HG02973 (cell line): ENCODE measurements around the gene CAMTA1.

Experiments used
- ATAC-seq: cut with Tn5 transposase; IDR thresholded peaks from one replicate; pipeline ENCODE4 v1.9.1; 2021; ENCODE audit warnings: moderate library complexity; ENCODE audit not compliant: unreplicated experiment

CAMTA1 gene

DNA sequence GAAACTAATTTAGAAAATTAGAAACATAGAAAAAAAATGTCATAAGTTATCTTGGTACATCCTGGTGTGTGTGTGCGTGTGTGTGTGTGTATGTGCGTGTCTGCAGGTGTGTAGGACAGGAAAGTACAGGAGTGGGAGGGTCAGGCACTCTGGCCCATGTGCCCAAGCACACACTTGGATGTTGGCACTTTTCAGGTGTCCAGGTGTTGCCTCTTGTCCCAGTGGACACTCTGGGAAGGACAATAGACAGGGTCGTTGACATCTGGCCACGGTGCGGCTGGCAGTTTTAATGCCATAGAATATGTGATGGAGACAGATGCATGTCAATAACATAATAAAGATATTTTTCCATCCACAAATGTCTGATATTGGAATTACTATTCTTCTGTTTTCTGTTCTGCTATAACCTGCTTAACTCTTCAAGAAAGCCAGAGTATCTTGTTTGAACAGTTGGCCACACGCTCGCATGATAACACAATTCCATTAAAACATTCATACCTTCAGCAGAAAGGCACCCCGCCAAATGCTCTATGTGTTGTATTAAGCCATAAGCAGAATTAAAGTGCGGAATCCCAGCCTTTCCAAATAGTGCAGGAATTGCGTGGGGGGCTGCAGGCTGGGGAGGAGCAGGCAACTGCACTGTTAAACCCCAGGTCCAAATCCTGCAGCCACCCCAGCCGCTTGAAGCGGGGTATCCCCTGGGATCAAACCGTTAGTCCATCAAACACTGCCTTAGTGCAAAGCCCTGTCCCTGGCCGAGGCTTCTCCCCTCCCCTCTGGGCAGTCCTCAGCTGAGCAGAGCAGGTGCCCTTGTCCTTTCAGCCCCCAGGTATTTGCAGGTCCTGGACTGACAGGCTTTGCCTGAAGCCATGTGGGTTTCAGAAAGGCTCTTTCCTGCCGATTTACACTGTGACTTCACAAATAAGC, 390.0 kb downstream of the CAMTA1 start:
- ATAC-seq, result no peak

DNA sequence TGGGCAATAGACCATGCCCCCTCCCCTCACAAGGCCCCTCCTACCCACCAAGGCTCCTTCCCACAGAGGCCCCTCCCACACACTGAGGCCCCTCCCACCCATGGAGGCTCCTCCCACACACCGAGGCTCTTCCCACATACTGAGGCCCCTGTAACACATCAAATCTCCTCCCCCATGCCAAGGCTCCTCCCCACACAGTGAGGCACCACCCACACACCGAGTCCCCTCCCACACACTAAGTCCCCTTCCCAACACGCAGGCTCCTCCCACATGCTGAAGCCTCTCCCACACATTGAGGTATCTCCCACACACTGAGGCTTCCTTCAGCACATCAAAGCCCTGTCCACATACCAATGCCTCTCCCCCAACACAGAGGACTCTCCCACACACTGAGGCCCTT, 391.8 kb downstream of the CAMTA1 start:
- ATAC-seq, result no peak

DNA sequence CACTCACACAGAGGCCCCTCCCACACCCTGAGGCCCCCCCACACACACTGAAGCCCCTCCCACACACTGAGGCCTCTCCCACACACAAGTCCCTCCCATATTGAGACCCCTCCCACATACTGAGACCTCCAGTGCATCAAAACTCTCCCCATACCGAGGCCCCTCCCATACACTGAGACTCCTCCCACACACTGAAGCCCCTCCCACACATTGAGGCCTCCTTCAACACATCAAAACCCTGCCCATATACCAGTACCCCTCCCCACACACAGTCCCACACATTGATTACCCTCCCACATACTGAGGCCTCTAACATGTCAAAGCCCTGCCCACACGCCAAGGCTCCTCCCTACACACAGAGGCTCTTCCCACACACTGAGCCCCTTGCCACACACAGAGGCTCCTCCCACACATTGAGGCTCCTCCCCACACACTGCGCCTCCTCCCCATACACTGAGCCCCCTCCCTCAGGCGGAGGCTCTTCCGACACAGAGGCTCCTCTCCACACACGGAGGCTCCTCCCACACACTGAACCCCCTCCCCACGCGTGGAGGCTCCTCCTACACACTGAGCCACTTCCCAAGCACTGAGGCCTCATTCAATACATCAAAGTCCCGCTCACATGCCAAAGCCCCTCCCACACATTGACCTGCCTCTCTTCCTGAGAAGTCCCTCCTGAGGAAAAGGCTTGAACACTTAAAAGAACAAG, 392.3 kb downstream of the CAMTA1 start:
- no peak for ATAC-seq

DNA sequence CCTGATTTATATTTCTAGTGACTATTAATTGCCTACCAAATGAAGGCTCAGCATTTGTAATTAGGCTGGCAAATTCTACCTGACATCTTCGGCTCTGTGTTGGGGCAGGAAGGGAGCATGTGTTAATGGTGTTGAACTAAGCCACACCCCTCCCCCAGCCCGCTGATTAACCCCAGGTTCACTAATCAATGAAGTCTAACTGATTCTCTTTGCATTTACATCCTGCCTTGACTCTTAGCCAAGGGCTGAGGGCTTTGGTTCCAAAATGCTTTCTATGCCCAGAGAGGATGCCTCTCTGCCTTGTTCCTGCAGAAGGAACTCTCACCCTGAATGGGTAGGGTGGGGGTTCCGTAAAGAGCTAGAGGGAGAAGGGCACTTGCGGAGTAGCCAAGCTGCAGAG, 393.1 kb downstream of the CAMTA1 start:
- ATAC-seq, result no peak

DNA sequence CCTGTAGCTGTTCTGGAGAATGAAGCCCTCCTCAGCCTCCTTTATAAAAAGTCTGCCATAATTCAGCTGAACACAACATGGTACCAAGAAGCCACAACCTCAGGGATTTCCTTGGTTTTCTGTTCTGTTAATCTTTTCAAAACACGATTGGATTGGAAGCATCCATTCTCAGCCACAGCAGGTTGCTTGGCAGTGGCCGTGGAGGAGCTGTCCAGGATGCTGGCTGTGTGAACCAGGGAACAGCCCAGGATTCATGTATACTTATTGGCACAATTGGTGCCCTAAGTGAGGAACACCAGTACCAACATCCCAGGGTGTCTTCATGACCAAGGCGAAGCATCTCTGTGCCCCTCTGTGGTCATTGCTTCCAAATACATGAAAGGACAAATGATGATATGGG, 393.5 kb downstream of the CAMTA1 start:
- no peak for ATAC-seq

DNA sequence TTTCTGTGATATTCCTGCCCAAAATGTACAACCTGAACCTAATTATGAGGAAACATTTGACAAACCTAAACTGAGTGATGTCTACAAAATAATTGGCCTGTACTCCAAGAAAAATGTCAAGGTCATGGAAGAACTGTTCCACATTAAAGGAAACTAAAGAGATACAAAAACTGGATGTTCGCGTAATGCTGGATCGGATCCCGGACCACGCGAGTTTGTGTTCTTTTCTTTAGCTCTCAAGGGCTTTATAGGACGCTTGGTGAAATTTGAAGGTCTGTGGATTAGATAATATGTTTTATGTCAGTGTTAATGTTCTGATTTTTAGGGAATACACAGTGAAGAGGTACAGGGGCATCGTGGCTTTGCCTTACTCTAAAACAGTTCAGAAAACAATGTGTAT, 400.5 kb downstream of the CAMTA1 start:
- no peak for ATAC-seq

DNA sequence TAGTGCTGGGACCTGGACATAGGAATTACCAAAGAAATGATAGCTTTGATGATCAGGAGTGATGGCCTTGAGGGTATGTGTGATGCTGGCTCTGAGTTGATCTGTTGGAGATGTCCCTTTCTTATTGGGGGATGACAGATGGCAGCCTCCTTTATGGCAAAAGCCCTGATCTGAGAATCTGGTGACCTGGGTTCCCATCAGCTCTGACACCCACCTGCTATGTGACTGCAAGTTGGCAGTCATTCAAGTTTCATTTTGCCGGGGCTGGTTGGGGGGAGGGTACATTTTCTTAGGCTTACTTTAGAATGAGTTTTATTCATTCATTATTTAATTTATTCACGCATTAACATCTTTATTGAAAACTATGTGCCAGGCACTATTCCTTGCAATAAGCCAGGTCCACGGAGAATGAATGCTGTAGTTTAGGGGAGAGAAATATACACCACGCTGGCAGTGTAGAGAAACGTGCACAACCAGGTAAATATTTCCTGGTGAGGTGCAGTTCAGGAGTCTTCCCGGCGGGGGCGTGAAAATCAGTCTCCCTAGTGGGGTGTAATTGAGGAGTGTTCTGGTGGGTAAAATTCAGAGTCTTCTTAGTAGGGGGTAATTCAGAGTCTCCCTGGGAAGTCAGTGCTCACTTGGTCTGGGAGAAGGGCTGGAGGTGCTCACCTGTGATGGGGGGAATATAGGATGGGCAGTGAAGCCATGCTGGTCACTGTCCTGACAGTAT, 401.3 kb downstream of the CAMTA1 start:
- ATAC-seq, result no peak

DNA sequence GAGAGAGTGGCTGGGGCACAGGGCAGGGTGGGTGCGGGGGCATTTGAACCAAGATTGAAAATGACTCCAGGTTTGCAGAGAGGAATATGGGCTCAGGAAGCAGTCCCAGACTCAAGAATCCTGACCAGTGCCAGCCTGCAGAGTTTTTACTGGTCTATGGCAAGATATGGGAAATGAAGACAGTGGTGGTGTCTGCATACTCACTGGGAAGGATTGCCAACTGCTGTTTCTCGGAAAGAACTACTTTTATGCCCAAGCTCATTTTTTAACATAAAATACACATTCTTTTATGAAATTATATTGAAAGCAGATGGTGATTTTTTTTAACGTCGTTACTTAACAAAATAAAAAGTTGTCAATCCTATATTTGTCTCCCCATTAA, 401.8 kb downstream of the CAMTA1 start:
- ATAC-seq, result no peak

DNA sequence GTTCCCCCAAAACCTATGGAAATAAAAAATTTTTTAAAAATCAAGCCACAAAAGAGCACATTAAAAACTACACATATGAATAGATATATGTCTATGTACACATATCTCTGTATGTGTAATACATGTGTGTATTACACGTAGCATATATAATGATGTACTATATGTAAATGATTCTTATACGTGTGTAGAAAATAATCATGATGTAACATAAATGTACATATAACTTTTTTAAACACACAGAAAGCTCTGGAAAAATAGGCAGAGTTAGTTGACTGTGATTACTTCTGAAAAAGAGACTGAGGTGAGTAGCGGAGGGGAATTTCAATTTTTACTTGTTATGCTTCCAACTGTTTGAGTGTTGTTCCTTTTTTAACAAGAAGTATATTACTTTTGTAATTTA, 405.0 kb downstream of the CAMTA1 start:
- ATAC-seq, result no peak

DNA sequence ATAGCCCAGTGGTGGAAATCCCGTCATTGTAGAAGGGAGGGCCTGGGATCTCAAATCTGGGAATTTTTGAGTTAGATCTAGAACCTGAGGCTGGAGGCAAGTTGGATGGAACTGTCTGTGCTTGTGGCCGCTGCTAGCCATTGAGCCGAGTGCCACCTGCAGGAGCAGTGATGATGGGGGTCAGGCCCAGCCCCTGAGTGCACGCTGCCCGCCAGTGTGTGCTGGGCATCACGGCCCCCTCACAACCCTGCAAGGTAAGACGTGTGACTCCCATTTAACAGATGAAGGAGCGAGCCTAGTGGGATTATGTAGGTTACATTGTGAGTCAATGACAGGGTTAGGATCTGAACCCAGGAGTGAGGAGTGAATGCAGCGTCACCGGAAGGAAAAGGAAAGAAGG, 407.2 kb downstream of the CAMTA1 start:
- no peak for ATAC-seq

DNA sequence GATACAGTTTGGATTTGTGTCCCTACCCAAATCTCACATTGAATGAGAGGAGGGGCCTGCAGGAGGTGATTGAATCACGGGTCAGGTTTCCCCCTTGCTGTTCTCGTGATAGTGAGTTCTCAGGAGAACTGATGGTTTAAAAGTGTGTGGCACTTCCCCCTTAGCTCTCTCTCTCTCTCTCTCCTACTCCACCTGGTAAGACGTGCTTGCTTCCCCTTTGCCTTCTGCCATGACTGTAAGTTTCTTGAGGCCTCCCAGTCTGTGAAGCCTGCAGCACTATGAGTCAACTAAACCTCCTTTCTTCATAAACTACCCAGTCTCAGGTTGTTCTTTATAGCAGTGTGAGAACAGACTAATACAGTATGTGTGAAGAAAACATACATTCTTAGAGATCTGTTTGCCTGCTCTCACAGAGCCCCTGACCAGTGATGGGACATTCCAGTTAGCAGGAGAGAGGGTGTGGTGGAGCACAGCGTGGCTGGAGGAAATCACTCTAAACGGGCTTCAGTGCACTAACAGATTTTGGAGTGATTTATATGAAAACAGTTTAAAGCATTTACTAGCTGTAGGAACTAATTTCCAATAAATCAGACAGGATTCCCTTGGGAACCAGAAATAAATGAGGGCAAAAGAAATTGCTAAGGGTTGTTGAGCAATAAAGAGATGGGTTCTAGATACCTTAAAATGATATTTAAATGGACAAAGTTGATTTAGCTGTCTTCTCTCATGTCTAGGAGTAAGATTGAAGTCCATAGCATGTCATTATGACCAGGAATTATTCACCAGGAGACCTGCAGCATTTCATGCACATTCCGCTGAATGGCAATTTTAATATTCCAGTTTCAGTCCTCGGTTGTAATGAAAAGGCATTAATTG, 411.0 kb downstream of the CAMTA1 start:
- no peak for ATAC-seq

DNA sequence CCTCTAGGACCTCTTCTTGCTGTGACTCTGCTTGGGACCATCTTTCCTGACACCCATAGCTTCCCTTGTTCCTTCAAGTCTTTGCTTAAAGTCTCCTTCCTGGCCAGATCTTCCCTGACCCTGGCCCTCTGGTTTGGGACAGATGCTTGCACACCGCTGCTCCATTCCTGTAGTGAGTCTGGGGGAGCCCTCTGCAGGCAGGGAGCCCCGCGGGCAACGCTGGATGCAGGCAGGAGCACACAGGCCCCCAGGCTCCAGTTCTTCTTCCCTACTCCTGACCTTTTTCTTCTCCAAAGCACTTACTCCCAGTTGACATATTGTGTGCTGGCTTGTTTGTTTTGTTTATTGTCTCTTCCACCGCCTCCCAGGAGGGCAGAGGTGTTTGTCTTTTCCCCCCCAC, 413.4 kb downstream of the CAMTA1 start:
- no peak for ATAC-seq

DNA sequence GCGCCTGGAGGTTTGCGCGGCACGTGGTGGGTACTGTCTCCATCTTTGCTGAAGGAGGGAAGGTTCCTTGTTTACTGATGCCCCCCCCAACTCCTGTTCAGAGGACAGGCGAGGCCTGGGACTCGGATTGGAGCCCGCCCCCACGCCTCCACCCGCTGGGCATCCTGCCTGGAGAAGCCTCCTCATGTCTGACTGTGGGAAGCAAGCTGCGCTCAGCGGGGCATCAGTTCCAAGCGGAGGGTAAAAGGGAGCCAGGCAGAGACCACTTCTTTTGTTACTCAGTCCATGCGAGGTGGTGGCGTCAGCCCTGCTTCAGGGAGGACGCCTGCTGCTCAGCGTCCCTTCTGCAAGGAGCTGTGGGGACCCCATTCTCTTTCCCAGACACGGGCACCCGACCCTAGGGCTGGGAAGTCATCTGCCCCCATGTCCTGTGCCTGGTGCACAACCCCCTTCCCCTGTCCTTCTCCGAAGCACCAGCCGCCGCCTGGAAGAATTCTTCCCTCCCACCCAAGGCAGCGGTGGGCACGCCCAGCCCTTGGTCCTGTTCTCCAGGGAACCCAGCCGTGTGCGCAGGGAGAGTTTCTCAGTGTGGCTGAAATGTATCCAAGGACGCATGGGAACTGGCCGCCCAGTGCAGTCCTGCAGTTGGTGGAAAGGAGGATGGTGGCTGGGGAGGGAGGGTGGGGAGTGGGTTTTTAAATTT, 414.0 kb downstream of the CAMTA1 start:
- ATAC-seq, result no peak

DNA sequence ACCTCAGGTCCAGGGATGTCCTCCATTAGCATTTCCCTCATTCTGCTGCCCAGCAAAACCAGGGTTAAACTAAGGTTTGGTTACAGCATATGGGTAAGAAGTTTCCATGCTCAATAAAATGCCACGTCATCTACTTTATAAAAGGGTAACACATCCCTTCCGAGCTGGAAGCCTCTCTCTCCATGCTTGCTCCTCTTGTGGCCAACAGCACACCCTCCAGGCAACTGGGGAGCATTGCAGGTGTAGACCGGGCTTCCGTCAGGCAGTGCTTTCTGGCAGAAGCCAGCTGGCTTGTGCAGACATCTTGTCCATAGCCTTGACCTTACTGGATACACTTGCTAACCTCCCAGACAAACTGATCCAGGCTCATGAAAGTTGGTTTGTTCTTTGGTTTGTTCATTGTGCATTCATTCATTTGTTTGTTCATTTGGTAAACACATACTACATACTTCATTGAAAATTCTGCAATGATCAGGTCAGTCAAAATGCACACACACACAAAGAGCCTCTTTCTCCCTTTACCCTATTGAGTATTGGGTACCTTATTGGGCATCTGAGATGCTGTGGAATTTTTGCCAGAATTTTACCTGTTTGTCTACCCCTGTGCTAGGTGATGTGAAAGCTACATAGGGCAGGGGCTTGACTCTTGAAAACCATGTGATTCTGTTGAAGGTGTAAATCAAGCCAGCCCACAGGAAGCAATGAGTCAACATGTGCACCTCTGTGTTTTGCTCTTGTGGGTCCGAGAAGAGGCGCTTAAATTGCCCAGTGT, 422.8 kb downstream of the CAMTA1 start:
- ATAC-seq, result no peak

DNA sequence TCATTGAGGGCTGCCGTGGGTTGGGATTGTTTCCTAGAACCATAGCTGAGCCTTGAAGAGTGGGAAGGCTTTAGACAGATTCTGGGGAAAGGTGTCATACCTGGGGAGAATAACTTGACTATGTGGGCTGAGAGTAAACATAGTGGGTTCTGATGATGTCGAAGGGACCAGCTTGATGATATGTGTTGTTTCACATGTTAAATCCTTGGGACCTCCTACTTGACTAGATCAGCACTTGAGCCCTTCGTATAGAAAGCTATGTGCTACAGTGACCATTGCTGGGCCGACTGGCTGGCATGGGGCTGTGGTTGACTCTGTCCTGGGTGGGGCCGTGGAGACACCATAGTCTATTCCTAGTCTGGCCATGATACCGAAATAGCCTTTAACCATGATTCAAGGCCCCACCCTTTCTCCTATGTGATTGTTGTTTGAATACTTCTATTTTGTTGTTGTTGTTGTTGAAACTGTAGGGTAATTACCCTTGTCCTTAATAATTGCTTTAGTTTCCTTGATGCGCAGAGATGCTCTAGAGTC, 423.5 kb downstream of the CAMTA1 start:
- no peak for ATAC-seq

DNA sequence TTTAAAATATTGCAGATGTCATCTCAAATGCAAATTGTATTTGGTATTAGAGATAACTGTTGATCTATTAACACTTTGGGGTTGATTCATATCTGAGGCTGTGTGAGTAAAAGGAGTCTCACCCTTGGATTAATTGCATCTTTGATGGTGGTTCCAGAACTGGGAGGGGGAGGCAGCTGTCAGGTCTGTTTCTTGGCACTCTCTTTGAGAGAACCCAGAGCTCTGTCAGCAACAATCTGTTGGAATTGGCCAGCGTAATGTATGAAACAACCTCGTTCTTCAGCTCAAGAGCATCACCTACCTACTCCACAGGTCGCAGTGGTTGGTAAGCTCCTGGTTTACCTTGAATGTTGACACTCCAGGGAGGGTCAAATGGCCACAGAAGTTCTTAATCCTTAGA, 424.1 kb downstream of the CAMTA1 start:
- ATAC-seq, result no peak

DNA sequence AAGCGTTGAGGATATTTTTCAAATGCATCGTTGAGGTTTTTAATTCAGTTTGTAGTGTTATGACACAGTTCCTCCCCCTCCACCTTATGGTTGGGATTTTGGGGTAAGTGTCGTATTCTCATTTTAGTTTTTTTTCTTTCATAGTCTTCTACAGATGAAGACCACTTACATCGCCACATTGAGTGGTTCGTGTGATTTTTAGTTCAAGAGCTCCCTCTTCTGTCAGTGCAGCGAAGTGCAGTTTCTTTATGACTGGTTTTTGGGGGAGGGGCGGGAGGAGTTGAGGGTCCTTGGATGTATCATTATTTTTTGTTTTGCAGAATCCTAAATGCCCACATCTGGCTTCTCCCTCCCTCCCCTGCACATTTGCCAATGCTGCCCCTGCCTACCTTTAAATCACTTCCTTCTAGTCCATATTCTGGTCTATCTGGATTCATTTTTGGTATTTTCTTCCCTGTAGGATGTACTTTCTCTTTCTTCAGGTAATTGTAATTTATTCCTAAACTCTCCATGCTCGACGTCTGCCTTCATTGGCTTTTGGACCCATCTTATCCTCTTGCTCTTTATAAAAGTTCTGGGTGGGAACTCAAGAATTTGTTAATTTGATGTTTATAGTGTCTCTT, 433.1 kb downstream of the CAMTA1 start:
- ATAC-seq, result no peak

DNA sequence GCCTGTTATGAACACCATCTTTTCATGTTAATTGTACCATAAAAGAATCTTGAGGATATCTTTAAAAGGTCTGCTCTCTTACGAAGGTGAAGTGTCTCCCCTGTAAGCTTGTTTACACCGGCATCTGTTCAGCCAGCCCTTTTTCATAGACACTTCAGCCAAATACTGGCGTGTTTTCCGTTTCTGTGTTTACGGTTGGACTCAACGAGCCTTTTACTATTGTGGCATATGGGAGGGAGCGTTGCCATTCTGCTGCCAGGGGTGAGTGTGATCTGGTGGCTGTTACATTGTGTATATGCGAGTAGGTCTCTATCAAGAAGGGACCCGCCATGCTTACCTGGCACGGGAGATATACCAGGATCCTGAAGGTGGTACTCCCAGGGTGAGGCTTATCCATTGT, 433.8 kb downstream of the CAMTA1 start:
- no peak for ATAC-seq

DNA sequence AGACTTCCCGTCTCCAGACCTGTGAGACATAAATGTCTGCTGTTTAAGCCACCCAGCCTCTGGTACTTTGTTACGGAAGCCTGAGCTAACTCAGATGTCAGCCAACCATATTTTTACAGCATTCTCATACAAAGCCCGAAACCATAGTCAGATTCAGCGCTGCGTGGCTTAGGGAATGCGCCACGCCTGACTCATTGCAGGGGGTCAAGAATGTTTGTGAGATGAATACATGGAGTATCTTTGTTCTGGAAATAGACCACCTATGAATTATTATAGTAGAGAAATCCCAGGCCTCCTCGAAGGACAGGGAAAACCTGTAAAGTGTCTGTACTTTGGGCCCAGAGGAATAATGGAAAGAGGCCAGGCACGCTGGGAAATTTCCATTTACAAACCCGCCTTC, 434.8 kb downstream of the CAMTA1 start:
- ATAC-seq, result no peak
